Bronchial epithelial cell (primary cell): Measurements from ENCODE around the gene SF3B3. TPM values are rescaled to one million over a fixed set of nuclear protein-coding genes. Genes with fewer than 3 reads are reported as not detected.
"Not testable (repeated sequence)": the region's sequence is repeated elsewhere in the genome, so short reads cannot be mapped to it uniquely, and the experiment has no call there.

ENCODE experiments used
- DNase-seq: peaks from one replicate; pipeline ENCODE4 v3.0.0-alpha.2; 2010; ENCODE audit warnings: low read depth
- FAIRE-seq: peaks from 2 replicates; lab custom pipeline; 2011; peaks lifted over from hg19 to GRCh38; lab: Jason Lieb, UNC
- H3K27me3 ChIP-seq: 2 replicates; pipeline ENCODE4 v1.5.1; 2011; ENCODE audit warnings: low read length; ENCODE audit not compliant: control insufficient read depth, insufficient read depth
- H3K36me3 ChIP-seq: 2 replicates; pipeline ENCODE4 v1.5.1; 2011; ENCODE audit warnings: low read length; ENCODE audit not compliant: control insufficient read depth, insufficient read depth
- H3K4me3 ChIP-seq: 2 replicates; pipeline ENCODE4 v1.5.1; 2011; ENCODE audit warnings: mild to moderate bottlenecking, low read depth, low read length, control low read depth
- total RNA-seq: library from RNA; depleted of rRNA; stranded (reverse); fragments of >200 nt; gene quantifications from 2 replicates; pipeline ENCODE4 v1.2.1, GENCODE V29; 2014
- TF ChIP-seq, protein P1 (sequence below): IDR thresholded peaks from 2 replicates; pipeline ENCODE4 v1.5.1; 2011; ENCODE audit warnings: mild to moderate bottlenecking, moderate library complexity, low read length, control low read depth, inconsistent platforms; ENCODE audit not compliant: insufficient read depth, severe bottlenecking

The SF3B3 gene
- total RNA-seq, 1 donor from 2014 or later = 80.6 TPM

DNA sequence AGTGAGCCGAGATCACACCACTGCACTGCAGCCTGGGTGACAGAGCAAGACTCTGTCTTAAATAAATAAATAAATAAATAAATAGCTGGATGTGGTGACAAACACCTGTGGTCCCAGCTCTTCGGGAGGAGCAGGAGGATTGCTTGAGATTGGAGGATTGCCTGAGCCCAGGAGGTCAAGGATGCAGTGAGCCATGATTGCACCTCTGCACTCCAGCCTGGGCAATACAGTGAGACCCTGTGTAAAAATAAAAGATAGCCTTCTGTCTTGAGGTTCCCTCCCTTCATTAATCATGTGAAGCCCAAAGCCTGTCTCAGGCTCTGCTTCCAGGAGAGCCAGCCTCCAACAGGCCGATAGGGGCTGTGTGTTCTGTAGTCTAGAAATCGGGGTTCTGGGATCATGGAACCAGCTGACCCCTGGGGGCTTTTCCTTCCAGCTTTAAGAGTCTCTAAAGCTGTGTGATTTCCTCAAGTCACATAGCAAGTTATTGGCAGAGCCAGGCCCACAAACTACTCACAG lies 88.2 kb downstream of the SF3B3 start:
- no peak for FAIRE-seq

DNA sequence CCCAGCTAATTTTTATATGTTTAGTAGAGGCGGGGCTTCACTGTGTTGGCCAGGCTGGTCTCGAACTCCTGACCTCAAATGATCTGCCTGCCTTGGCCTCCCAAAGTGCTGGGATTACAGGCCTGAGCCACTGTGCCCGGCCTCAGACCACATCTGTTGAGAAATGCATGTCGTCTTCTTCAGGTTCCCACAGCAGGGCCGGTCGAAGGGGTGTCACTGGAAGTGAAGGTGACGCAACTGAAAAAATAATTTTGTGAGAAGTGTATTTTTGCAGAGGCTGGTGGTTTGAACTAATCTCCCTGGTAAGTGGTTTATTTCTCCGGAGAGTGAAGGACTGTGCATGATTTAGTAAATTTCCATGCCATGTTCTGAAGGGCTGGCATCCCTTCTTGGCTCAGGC lies 89.3 kb downstream of the SF3B3 start:
- Histone ChIP-seq H3K27me3 (no peaks in the 10 kb centered on the region), H3K4me3 (no peak overlapping the region), H3K36me3 (no peaks in the 10 kb centered on the region)
- no peak for DNase-seq
- TF ChIP-seq, protein P1, sequence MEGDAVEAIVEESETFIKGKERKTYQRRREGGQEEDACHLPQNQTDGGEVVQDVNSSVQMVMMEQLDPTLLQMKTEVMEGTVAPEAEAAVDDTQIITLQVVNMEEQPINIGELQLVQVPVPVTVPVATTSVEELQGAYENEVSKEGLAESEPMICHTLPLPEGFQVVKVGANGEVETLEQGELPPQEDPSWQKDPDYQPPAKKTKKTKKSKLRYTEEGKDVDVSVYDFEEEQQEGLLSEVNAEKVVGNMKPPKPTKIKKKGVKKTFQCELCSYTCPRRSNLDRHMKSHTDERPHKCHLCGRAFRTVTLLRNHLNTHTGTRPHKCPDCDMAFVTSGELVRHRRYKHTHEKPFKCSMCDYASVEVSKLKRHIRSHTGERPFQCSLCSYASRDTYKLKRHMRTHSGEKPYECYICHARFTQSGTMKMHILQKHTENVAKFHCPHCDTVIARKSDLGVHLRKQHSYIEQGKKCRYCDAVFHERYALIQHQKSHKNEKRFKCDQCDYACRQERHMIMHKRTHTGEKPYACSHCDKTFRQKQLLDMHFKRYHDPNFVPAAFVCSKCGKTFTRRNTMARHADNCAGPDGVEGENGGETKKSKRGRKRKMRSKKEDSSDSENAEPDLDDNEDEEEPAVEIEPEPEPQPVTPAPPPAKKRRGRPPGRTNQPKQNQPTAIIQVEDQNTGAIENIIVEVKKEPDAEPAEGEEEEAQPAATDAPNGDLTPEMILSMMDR = no peak
- no peak for FAIRE-seq

More for the DNA sequence above, 88.2 kb downstream of the SF3B3 start:
- DNase-seq = no peak
- Histone ChIP-seq H3K36me3 (no peaks in the 10 kb centered on the region), H3K27me3 (no peaks in the 10 kb centered on the region), H3K4me3 (no peak overlapping the region)
- TF ChIP-seq, protein P1 = no peak

DNA sequence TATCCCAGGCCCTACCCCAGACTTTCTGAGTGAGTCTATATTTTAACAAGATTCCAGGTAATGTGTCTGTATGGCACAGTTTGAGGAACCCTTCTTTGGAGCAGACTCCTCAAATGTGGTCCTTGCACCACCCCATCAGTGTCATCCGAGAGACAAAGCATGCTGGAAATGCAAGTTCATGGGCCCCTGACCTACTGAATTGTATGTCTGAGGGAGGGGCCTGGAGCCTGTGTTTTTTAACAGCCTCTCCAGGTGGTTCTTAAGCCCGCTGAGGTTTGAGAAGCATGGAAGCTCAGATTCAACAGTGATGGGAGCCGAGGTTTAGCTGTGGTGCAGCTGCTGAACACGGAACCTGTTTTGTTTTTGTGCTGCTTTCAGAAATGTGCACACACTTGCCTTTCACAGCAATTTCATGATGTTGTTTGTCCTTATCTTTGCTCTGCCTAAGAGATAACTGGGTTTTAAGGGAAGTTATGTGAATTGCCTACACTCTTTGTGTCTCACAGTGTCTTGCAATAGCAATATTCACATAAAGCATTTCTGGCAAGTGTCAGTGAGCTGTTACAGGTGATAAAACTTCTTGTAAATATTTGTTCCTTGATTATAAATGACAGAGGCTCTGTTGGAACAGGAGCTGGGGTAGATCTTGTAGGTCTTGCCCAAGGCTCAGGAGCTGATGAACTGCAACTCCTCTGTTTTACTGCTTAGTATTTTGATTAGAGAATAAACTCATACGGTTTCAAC lies 90.8 kb downstream of the SF3B3 start:
- H3K4me3 ChIP-seq = no peak overlapping the region
- DNase-seq = no peak
- FAIRE-seq = peak; percentile 18
- no peaks in the 10 kb centered on the region for H3K36me3 ChIP-seq
- TF ChIP-seq, protein P1 = no peak
- H3K27me3 ChIP-seq = no peaks in the 10 kb centered on the region

DNA sequence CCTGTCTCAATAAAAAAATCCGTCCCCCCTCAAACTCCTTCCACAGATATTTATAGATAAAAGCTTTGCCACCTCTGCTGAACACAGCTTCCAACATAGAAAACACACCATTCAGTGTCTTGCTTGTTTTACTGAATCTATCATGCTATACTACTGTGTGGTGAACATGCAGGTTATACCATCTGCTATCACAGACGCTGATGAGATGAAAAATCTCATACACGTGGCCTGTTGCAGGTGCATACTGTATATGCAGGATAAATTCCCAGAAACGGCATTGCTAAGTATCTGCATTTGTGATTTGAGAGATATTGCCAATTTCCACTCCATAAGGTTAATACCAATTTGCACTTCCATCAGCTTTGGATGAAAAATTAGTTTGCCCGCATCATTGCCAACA lies 92.3 kb downstream of the SF3B3 start:
- no peak overlapping the region for H3K4me3 ChIP-seq
- no peak for FAIRE-seq
- TF ChIP-seq, protein P1 = no peak
- no peaks in the 10 kb centered on the region for H3K27me3 ChIP-seq
- H3K36me3 ChIP-seq = no peaks in the 10 kb centered on the region
- DNase-seq = no peak

DNA sequence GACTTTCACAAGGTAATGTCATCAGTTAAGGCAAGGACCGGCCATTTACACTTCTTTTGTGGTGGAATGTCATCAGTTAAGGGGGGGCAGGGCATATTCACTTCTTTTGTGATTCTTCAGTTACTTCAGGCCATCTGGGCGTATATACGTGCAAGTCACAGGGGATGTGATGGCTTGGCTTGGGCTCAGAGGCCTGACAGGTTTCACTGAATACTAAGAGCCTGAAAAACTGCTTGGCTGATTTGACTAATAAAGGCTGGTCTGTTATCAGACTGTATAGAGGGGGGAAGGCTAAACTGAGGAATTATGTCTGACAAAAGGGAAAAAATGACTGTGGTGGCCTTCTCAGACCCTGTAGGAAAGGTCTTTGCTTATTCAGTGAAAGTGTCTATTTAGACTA lies 98.2 kb downstream of the SF3B3 start:
- not testable (repeated sequence) for FAIRE-seq, H3K4me3 ChIP-seq, H3K36me3 ChIP-seq, H3K27me3 ChIP-seq, DNase-seq

Other genes starting within 250 kb of the SF3B3 start
- gene AARS1, start 234.3 kb upstream of the SF3B3 start, total RNA-seq = 338 and 446 TPM in 2 replicates
- gene DDX19B, start 224.6 kb upstream of the SF3B3 start, total RNA-seq = 31.6 and 41.3 TPM in 2 replicates
- gene DDX19A, start 176.9 kb upstream of the SF3B3 start, total RNA-seq = 21.3 and 27.9 TPM in 2 replicates
- 2.6 and 3.2 TPM in 2 replicates for gene ST3GAL2, start 84.7 kb upstream of the SF3B3 start, total RNA-seq
- gene FCSK, start 69.2 kb upstream of the SF3B3 start, total RNA-seq = 13.2 and 16.1 TPM in 2 replicates
- gene COG4, start 262 bp upstream of the SF3B3 start, total RNA-seq = 45.3 and 46.7 TPM in 2 replicates
- gene IL34, start 122.7 kb downstream of the SF3B3 start, total RNA-seq = 0.26 and 2.0 TPM in 2 replicates
- 20.0 and 42.6 TPM in 2 replicates for gene MTSS2, start 162.2 kb downstream of the SF3B3 start, total RNA-seq